ENCODE results near the gene LIG3.

Gene LIG3

GRCh38 chr17:35011671-35012216 lies 31.4 kb downstream of the LIG3 start:
- Histone ChIP-seq H3K27me3 (ENCODE audit: insufficient read depth, poor library complexity, severe bottlenecking) (no peaks in the 10 kb centered on the region), H3K27ac (replicated peaks) (no peak overlapping the region), H3K4me3 (replicated peaks; ENCODE audit: insufficient read depth, low read length) (no peak overlapping the region)
- DNase-seq (ENCODE audit: low read depth in 1 of 2, low spot score in 1 of 2) = no peak
- no peak for TF ChIP-seq REST (IDR thresholded peaks at IDR 0.05; ENCODE audit: insufficient replicate concordance, low read depth)
- no peak for TF ChIP-seq SPI1 (IDR thresholded peaks at IDR 0.05; ENCODE audit: borderline replicate concordance, low read depth)
- no peak for TF ChIP-seq GABPA (IDR thresholded peaks at IDR 0.05; ENCODE audit: low read depth)
- no peak for TF ChIP-seq POLR2AphosphoS5 (IDR thresholded peaks at IDR 0.05; ENCODE audit: low read depth)
- no peak for TF ChIP-seq CTCF (IDR thresholded peaks at IDR 0.05; ENCODE audit: insufficient read depth, low read length)

GRCh38 chr17:35016369-35016768 lies 36.1 kb downstream of the LIG3 start:
- no peak overlapping the region for H3K4me3 ChIP-seq (replicated peaks; ENCODE audit: insufficient read depth, low read length)
- no peak for DNase-seq (ENCODE audit: low read depth in 1 of 2, low spot score in 1 of 2)
- TF ChIP-seq GABPA (IDR thresholded peaks at IDR 0.05; ENCODE audit: low read depth) = no peak
- TF ChIP-seq SPI1 (IDR thresholded peaks at IDR 0.05; ENCODE audit: borderline replicate concordance, low read depth) = no peak
- no peak for TF ChIP-seq CTCF (IDR thresholded peaks at IDR 0.05; ENCODE audit: insufficient read depth, low read length)
- TF ChIP-seq REST (IDR thresholded peaks at IDR 0.05; ENCODE audit: insufficient replicate concordance, low read depth) = no peak
- TF ChIP-seq POLR2AphosphoS5 (IDR thresholded peaks at IDR 0.05; ENCODE audit: low read depth) = no peak
- no peak overlapping the region for H3K27ac ChIP-seq (replicated peaks)
- H3K27me3 ChIP-seq (ENCODE audit: insufficient read depth, poor library complexity, severe bottlenecking) = no peaks in the 10 kb centered on the region

GRCh38 chr17:35017021-35017420 lies 36.7 kb downstream of the LIG3 start:
- Histone ChIP-seq H3K4me3 (replicated peaks; ENCODE audit: insufficient read depth, low read length) (no peak overlapping the region), H3K27ac (replicated peaks) (no peak overlapping the region), H3K27me3 (ENCODE audit: insufficient read depth, poor library complexity, severe bottlenecking) (no peaks in the 10 kb centered on the region)
- no peak for DNase-seq (ENCODE audit: low read depth in 1 of 2, low spot score in 1 of 2)
- TF ChIP-seq GABPA (IDR thresholded peaks at IDR 0.05; ENCODE audit: low read depth) (no peak), REST (IDR thresholded peaks at IDR 0.05; ENCODE audit: insufficient replicate concordance, low read depth) (no peak)
